ENCODE results near the gene GOPC.

- TF ChIP-seq CTCF (conservative IDR thresholded peaks at IDR 0.05 in 1 of 2, IDR thresholded peaks at IDR 0.05 in 1 of 2; ENCODE audit: extremely low read depth in 1 of 2, insufficient read depth in 1 of 2, low read depth in 1 of 2, low read length in 2 of 2) (no peak), EZH2 (IDR thresholded peaks at IDR 0.05; ENCODE audit: borderline replicate concordance, low read length) (no peak)
Observed at GRCh38 chr6:117525607-117526006, 76.7 kb downstream of the GOPC start.
